ENCODE results near the gene METTL27.
"Not testable (repeated sequence)": the region's sequence is repeated elsewhere in the genome, so short reads cannot be mapped to it uniquely, and the experiment has no call there.

The METTL27 gene

DNA sequence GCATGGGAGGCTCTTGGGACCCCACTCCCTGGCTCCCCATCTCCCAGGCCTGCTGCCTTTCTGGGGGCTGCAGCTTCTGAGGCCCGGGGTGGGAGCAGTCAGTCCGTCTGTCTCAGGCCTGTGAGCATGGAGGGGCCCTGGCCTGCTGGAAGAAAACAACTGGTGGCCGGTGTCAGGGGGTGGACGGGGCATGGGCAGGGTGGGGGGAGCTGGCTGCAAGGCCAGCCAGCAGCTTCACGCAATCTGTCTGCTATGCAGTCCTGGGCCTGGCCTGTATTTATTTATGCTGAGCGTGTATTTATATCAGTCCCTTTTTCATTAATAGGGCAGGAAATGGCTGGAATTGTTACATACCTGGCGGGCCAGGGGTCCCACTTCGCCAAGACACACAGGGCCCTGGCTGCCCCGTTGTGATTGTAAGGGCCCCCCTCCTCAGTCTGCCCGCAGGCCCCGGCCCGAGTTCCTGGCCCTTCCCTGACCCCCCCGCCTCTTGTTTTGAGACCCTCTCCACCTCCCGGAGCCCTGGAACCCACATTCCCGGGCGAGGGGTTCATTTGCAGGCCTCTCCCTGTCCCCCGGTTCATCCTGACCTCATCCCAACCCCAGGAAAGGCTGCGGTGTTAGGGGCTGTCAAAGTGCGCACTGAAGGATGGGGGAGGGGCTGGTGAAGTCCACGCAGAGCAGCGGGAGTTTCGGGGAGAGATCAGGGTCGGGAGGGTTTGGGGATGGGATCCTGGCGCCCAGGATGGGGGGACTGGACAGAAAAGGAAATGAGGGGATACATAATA is 26.9 kb upstream of the METTL27 start:
- no peak for FAIRE-seq

DNA sequence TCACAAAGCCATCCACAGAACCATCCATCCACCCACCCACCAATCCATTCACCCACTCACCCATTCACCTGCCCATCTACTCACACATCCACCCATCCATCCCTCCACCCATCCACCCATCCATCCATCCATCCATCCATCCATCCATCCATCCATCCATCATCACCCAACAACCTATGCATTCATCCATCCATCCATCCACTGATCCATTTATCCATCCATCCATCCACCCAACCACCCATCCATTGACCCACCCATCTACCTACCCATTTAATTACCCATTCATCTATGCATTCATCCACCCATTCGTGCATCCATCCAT is 24.1 kb upstream of the METTL27 start:
- FAIRE-seq, result no peak

- no peak for FAIRE-seq
Observed at GRCh38 chr7:73865738-73866445, 23.6 kb upstream of the METTL27 start.

GRCh38 chr7:73864981-73865711 is 22.8 kb upstream of the METTL27 start:
- no peak for FAIRE-seq

DNA sequence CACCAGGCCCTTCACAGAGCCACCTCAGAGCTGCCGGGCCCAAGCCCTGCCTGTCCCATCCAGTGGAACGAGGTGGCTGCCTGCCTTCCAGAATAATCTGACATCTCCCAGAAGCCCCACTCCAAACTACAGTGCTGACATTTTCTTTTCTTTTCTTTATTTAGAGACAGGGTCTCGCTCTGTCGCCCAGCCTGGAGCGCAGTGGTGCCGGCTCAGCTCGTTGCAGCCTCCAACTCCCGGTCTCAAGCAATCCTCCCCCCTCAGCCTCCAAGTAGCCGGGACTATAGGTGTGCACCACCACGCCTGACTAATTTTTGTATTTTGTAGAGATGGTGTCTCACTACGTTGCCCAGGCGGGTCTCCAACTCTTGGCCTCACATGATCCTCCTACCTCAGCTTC is 19.0 kb upstream of the METTL27 start:
- FAIRE-seq, result no peak

DNA sequence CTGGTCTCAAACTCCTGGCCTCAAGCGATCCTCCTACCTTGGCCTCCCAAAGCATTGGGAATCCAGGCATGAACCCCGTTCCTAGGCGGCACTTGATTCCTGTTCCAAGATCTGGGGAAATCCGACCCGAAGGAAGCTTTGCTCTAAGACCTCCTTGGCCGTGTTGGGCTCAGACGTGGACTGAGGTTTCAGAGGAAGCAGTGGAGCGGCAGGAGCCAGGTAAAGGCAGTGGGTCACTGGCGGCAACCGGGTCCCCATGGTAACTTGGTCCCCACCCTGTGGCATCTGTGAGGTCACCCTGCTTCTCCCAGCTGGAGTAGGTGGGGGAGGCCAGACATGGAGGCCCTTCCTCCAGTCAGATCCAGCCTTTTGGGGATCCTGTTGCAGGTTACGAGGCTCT is 18.5 kb upstream of the METTL27 start, which contains the start of gene TMEM270:
TSS of gene TMEM270 (plus strand) at position 301 of the 400 bp plus-strand sequence. CDS start at position 337, 36 bp downstream.
- FAIRE-seq, result no peak

DNA sequence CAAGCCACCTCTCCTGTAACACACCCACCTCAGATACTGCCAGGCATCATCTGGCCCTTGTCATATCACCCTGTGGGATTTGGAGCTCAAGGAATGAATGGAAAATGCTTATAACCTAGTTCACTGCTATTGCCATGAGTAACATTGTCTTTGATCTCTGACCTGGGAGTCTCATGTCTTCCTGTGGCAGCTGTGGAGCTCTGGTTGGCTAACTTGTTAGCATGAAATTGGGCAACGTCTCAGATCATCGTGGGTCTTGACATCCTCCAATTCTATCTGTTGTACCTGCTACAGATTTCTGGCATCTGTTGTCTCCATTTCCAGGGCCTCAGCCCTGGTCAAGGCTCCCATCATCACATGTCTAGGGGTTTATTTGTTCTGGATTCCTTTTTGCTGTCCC is 16.5 kb upstream of the METTL27 start:
- FAIRE-seq, result no peak

- FAIRE-seq, result no peak
Observed at GRCh38 chr7:73856941-73857340, 14.6 kb upstream of the METTL27 start.

- no peak for FAIRE-seq
Observed at GRCh38 chr7:73852500-73852899, 10.2 kb upstream of the METTL27 start.

DNA sequence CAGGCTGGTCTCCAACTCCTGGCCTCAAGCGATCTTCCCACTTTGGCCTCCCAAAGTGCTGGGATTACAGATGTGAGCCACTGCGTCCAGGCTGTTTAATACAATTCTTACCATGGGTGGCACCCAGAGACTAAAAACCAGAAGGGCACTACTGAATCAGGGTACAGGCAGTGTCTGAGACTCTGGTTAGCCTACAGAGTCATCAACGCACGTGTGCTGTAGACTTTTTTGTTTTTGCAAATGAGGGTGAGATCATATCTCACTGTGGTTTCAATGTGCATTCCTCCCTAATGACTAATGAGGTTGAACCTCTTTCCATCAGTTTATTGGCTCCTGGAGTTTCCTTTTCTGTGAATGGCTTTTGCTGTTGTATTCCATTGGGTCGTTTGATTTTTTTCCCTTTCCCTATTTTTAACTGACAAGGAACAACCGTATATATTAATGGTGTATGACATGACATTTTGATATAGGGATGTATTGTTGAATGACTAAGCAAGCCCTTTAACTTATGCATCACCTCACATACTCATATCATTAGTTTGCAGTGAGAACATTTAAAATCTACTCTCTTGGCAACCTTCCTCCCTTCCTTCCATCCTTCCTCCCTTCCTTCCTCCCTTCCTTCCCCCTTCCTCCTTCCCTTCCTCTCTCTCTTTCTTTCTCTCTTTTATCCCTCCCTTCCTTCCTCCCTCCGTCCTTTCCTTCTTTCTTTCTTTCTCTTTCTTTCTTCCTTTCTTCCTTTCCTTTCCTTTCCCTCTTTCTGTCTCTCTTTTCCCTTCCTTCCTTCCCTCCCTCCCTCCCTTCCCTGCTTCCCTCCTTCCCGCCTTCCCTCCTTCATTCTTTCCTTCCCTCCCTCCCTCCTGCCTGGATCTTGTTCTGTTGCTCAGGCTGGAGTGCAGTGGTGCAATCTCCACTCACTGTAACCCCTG is 9.4 kb upstream of the METTL27 start:
- no peak for FAIRE-seq

GRCh38 chr7:73850781-73851207 is 8.5 kb upstream of the METTL27 start:
- no peak for FAIRE-seq

- no peak for FAIRE-seq
Observed at GRCh38 chr7:73847941-73848723, 5.8 kb upstream of the METTL27 start.

DNA sequence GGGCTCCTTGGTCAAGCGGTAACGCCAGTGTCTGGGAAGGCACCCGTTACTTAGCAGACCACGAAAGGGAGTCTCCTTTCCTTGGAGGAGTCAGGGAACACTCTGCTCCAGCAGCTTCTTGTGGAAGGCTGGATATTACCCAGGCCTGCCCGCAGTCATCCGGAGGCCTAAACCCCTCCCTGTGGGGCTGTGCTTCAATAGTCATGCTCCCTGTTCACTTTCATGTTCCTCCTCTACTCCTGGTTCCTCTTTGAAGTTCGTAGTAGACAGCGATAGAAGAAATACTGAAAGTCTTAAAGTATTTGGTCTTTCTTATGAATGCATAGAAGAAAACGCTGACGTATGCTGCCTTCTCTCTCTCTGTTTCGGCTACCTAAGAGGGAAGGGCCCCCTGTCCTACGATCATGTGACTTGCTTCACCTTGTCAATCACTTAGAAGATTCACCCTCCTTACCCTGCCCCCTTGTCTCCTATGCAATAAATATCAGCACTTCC is 3.4 kb upstream of the METTL27 start:
- FAIRE-seq, result not testable (repeated sequence)

GRCh38 chr7:73844848-73845460 is 2.6 kb upstream of the METTL27 start:
- FAIRE-seq, result no peak

DNA sequence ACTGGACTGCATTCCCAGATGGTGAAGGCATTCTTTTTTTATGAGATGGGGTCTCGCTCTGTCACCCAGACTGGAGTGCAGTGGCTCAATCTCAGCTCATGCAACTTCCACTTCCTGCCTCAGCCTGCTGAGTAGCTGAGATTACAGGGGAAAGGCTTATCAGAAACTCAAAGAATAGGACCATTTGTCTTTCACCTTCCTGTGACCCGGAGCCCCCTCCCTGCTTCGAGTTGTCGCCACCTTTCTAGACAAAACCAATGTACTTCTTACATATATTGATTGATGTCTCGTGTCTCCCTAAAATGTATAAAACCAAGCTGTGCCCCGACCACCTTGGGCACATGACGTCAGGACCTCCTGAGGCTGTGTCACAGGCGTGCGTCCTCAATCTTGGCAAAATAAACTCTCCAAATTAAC is 1.8 kb upstream of the METTL27 start:
- no peak for FAIRE-seq

DNA sequence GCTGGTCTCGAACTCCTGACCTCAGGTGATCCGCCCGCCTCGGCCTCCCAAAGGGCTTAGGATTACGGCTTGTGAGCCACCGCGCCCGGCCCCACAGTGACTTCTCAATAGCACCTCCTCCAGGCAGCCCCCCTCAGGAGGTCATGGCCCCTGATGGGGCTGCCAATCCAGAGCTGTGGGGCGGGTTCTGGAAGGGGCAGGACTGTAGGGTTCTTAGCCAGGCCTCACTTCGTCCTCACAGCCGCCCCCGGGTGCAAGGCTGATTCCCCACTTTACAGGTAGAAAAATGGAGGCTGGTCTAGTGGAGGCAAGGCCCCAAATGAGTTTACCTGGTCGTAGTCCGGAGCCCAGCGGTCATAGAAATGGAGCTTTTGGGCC is 638 bp downstream of the METTL27 start:
- FAIRE-seq, result no peak

- FAIRE-seq, result no peak
Observed at GRCh38 chr7:73840715-73841379, 1.5 kb downstream of the METTL27 start.

DNA sequence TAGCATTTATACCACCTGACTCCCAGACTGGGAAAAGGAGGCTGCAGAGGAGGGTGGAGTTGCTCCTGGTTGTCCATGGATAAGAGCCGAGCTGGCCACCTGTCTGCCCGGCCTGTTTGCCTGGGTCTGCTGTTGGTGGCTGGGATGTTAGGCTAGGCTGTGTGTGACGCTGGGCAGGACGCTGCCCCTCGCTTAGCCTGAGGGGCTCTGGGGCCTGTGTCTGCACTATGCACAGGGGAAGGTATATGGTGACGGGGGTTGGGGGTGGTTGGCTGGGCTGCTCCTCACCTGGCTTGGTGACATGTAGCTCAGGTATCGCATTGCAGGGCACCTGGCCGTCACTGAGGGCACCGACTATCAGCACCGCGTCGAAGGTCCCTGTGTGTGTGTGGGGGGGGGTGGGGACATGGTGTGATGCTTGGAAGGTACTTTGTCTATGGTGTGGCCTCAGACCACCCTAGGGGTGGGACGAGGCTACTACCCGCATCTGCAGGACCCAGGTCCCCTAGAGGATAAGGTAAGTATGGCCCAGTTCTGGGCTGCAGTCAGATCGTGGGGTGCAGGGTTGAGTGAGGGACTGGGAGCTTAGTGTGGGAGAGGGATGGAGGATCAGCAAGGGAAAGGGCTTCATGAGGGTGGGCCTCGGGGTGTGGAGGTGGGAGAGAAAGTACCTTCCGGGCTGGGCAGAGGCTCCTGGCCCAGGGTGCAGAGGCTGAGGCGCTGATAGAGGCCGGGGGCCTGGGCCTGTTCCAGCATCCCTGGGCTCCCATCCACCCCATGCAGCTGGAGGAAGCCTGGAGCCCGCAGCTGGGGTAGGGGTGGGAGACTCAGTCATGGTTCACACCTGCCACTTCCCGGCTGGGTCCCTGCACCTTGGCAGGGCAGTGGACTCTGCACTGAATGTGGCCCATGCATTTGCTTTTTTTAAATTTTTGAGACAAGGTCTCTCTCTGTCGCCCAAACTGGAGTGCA is 2.3 kb downstream of the METTL27 start:
- FAIRE-seq, result no peak

- FAIRE-seq, result no peak
Observed at GRCh38 chr7:73839290-73839689, 3.0 kb downstream of the METTL27 start.
